ENCODE results near the gene C12orf57. TPM values are rescaled to one million over a fixed set of nuclear protein-coding genes. Genes with fewer than 3 reads are reported as not detected.

The C12orf57 gene
- polyA plus RNA-seq, 1 donor: 118 TPM

- DNase-seq: no peak
Measured at GRCh38 chr12:6915789-6916285, 28.0 kb upstream of the C12orf57 start.

DNA sequence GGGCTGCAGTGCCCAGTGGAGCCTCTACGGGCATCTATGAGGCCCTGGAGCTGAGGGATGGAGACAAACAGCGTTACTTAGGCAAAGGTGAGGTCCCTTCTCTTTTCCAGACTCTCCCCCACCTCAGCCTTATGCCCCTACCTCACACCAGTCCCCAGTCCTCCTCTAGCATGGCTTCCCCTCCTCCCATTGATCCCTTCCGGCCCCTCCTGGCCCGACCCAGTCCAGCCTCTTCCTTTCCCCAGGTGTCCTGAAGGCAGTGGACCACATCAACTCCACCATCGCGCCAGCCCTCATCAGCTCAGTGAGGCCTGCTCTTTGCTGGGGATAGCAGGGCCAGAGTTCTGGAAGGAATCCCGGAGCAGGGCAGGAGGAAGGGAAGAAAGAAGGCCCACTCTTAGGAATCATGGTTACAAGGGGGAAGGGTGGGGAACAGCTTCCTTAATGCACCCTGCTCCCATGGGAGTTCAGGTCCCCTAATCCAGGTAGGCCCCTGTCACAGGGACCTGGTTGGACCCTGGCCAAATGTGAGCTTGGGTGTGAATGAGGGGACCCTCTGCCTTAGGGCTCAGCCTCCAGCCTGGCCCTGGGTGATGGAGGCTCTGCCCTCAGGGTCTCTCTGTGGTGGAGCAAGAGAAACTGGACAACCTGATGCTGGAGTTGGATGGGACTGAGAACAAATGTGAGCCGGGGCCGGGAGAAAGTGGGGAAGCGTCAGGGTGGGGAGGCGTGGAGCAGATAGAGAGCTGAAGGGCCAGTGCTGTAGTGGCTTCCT, 27.2 kb upstream of the C12orf57 start:
- DNase-seq: no peak

DNA sequence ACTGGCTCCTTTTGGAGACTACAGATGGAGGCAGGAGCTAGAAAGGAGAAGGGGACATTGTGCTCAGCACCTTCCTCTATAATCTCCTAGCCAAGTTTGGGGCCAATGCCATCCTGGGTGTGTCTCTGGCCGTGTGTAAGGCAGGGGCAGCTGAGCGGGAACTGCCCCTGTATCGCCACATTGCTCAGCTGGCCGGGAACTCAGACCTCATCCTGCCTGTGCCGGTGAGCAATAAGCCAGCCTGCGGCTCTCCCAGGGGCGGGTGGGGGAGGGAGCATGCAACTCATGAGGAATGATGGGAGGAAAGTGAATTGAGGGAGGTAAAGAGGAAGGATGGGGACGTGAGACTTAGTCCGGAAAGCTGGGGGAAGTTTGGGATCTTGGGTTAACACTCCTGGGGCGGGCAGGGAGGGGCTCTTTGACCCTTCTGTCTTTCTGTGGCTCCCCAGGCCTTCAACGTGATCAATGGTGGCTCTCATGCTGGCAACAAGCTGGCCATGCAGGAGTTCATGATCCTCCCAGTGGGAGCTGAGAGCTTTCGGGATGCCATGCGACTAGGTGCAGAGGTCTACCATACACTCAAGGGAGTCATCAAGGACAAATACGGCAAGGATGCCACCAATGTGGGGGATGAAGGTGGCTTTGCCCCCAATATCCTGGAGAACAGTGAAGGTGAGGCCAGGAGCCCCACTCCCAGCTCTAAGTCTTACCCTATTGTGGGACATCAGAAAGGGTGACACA, 26.2 kb upstream of the C12orf57 start:
- DNase-seq: no peak

GRCh38 chr12:6919588-6919987, 24.2 kb upstream of the C12orf57 start:
- no peak for DNase-seq

DNA sequence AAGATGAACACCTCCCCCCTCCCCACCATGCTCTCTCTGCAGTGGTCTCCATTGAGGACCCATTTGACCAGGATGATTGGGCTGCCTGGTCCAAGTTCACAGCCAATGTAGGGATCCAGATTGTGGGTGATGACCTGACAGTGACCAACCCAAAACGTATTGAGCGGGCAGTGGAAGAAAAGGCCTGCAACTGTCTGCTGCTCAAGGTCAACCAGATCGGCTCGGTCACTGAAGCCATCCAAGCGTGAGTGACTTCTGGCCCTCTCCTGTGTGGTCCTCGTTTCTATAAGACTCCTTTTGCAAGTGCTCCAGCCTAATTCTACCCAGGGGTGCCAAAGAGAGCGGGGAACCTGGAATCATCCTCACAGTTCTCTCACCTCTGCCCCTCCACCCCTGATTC, 22.3 kb upstream of the C12orf57 start:
- no peak for DNase-seq

- no peak for DNase-seq
Measured at GRCh38 chr12:6921996-6922946, 21.6 kb upstream of the C12orf57 start.

DNA sequence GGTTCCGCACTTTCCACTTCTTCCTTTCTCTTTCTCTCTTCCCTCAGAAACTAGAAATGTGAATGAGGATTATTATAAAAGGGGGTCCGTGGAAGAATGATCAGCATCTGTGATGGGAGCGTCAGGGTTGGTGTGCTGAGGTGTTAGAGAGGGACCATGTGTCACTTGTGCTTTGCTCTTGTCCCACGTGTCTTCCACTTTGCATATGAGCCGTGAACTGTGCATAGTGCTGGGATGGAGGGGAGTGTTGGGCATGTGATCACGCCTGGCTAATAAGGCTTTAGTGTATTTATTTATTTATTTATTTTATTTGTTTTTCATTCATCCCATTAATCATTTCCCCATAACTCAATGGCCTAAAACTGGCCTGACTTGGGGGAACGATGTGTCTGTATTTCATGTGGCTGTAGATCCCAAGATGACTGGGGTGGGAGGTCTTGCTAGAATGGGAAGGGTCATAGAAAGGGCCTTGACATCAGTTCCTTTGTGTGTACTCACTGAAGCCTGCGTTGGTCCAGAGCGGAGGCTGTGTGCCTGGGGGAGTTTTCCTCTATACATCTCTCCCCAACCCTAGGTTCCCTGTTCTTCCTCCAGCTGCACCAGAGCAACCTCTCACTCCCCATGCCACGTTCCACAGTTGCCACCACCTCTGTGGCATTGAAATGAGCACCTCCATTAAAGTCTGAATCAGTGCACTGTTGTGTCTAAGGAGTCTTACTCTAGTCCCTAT, 20.7 kb upstream of the C12orf57 start:
- no peak for DNase-seq

DNA sequence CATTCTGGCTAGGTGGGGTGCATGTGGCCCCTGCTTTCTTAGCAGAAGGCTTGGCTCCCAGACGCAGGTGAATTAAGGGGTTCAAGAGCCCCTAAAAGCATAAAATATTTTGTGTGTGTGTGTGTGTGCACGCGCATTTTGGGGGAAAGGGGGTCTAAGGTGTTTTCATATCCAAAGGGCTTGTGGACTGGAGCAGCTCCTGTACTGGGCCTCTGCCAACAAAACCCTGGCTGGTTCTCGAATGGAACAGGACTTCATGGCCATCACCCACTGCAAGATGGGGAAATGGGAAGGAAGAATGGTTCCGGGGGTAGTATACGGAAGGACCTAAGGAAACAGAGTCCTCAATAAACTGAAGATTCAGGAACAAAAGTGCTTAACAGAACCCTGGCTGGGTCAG, 20.0 kb upstream of the C12orf57 start:
- DNase-seq: no peak

GRCh38 chr12:6925239-6925539, 18.6 kb upstream of the C12orf57 start:
- DNase-seq: no peak

DNA sequence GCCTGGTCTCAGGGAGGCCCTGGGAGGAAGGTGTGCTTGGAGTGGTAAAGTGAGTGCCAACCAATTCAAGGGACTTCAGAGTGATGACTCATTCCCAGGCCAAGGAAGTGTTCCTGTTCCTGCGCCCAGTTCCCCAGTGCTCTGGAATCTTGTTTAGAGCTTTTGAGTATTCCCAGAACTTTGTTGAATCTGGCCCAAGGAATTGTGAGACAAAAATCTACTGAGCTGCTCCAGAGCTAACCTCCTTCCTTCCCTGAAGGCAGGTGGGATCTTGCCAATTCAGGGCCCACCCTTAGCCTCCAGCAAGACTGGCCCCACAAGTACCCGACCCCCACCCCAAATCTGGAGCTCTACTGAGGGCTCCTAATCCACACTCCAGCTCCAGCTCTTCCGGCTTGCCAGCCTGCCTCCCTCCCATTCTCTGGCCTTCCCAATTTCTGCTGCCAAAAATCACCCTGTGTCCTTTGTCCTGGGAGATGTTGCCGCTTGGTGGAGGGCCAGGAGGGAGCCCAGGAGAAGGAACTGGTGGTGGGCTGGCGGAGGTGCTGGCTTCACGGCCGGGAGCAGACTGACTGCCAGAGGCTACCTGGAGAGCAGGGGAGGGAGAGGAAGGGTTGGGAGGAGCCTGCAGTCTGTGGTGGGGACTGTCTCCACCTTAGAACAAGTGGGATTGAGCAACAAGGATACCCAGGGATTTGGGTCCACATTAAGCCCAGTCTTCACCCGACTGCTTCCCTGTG, 18.1 kb upstream of the C12orf57 start:
- DNase-seq: peak; percentile 73

DNA sequence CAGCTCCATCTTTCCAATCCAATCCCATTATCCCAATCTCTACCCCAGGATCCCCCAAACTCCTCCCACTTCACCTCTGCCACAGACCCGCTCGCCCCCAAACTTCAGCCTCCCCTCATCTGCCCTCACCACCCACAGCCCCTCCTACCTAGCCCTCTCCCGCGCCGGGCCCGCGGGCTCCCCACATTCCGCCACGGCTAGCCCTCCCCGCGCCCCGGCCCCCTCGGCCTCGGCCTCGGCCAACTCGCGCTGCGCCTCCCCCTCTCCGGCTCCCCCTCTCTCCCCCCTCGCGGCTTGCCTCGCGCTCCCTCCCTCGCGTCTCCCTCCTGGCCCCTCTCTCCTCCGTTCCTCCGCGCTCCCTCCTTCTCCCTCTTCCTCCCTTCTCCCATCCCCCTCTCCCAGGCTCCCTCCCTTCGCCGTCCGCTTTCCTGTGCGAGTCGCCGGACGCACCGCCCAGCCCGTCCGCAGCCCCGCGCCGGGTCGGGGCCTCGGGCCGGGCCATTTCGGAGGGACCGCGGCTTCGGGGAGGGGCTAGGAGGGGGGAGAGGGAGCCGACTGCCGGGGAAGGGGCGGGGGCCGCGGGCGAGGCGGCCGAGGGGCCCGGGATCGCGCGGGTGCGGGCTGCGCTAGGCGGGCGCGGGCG, 16.3 kb upstream of the C12orf57 start, which contains the start of gene ATN1:
Gene ATN1 (plus strand): TSS at position 581 of the 643 bp plus-strand sequence. CDS start 6,043 bp downstream, outside the sequence.
- DNase-seq: peak; percentile 91

DNA sequence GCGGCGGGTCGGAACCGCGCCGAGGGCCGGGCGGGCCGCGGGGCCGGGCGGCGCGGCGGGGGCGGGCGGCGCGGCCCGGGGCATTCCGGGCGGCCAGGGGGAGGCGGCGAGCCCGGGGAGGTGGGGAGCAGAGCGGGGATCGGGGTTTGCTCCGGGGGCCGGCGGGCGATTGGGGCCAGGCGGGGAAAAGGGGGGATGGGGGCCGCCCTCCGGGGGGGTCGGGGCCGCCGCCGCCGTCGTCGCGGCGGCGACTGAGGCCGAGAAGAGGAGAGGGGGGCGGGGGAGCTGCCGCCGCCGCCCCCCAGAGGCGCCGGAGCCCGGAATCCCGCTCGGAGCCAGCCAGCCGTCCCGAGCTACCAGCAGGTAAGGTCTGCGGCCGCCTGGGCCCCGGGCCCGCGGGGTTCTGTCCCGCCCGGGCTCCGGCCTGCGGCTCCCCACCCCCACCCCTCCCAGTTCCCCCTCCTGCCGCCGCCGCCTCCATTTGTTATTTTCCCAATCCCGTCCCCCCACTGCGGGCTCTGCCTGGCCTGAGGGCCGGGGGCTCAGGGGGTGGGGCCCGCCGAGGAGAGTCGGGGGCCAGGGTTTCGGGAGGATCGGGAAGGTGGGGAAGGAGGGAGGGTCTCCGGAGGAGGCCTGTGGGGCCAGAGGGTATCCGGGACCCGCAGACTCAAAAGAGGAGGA, 15.7 kb upstream of the C12orf57 start:
- no peak for DNase-seq

DNA sequence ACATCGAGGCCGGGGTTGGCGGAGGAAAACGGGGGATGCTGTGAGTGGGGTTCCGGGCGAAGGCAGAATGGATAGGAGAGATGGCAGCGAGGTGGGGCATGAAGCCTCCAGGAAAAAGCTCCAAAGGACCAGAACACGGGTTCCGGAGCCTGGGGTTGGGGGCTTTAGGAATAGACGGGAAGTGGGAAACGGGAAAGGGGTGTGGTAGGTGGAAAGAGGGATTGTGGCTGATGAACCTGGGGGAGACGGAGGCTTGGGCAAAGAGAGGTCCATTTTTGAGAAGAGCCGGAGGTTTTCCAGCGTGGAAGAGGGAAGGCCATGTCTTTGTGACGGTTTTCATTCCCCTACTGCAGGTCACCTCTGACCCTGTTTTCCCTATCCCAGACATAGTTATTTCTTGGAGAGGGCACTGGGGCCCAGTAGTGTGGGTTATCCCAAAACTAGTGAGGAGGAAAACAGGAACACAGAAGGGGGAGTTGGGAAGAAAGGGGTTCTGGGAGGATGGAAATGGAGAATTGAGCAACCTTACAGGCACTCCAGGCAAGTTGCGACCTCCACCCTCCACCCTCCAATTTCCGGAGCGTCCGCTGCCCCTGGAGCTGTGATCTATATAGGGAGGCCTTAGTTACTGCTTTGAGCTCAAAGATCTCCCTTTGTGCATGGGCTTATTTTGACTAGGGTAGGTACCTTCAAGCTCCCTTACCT, 15.0 kb upstream of the C12orf57 start:
- no peak for DNase-seq

GRCh38 chr12:6929466-6930452, 14.1 kb upstream of the C12orf57 start:
- DNase-seq: no peak

DNA sequence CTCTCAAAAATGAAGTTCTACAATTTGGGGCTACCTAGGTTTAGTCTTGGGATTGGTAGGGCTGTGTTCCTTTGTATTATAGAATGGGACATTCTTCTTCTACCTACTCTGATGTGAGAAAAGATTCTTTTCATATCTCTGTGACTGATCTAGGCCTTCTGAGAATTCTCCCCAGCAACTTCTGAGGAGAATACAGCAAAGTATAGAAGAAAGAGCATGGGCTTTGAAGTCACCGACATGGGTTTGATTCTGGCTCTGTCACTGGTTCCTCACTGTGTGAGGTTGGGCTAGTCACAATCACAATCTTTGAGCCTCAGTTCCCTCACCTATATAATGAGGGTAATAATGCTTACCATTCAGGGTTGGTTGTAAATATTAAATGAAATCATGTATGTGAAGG, 11.1 kb upstream of the C12orf57 start:
- no peak for DNase-seq

DNA sequence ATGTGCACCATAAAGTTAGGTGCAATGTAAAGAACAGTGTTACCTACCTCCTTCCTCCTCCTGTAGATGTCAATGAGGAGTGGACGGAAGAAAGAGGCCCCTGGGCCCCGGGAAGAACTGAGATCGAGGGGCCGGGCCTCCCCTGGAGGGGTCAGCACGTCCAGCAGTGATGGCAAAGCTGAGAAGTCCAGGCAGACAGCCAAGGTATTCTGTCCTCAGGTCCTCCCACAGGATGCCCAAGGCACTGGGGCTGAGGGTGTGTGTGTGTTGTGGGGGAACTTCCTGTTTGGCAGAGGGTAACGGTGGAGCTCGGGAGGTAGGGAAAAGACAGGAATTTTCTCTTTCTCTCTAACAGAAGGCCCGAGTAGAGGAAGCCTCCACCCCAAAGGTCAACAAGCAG, 9.7 kb upstream of the C12orf57 start:
- no peak for DNase-seq

GRCh38 chr12:6935371-6936193, 8.2 kb upstream of the C12orf57 start:
- DNase-seq: no peak
